GM12872 (cell line): ENCODE results near the gene KCNC4.

Experiments used
- CTCF ChIP-seq: IDR thresholded peaks from 3 replicates; pipeline ENCODE4 v1.5.1; 2011; ENCODE audit warnings: low read depth, mild to moderate bottlenecking, low read length, moderate library complexity; ENCODE audit not compliant: insufficient read depth

The KCNC4 gene

GRCh38 chr1:110253213-110253612, 43.1 kb downstream of the KCNC4 start:
- TF ChIP-seq CTCF: no peak

- TF ChIP-seq CTCF: no peak
These were observed 44.7 kb downstream of the KCNC4 start for GRCh38 chr1:110254604-110255391.

- TF ChIP-seq CTCF: no peak
These were observed 45.3 kb downstream of the KCNC4 start for GRCh38 chr1:110255392-110255787.

- TF ChIP-seq CTCF: no peak
These were observed 48.6 kb downstream of the KCNC4 start for GRCh38 chr1:110258734-110259133.

GRCh38 chr1:110259770-110260169, 49.7 kb downstream of the KCNC4 start:
- no peak for TF ChIP-seq CTCF
